Measurements from ENCODE around the gene POR.
A peak's percentile ranks its signal among the peaks of the same experiment; 100 is the strongest.

POR gene

GRCh38 chr7:76008156-76008687, 93.3 kb downstream of the POR start:
- TF ChIP-seq, protein P1, sequence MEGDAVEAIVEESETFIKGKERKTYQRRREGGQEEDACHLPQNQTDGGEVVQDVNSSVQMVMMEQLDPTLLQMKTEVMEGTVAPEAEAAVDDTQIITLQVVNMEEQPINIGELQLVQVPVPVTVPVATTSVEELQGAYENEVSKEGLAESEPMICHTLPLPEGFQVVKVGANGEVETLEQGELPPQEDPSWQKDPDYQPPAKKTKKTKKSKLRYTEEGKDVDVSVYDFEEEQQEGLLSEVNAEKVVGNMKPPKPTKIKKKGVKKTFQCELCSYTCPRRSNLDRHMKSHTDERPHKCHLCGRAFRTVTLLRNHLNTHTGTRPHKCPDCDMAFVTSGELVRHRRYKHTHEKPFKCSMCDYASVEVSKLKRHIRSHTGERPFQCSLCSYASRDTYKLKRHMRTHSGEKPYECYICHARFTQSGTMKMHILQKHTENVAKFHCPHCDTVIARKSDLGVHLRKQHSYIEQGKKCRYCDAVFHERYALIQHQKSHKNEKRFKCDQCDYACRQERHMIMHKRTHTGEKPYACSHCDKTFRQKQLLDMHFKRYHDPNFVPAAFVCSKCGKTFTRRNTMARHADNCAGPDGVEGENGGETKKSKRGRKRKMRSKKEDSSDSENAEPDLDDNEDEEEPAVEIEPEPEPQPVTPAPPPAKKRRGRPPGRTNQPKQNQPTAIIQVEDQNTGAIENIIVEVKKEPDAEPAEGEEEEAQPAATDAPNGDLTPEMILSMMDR (IDR thresholded peaks at IDR 0.05), result no peak

DNA sequence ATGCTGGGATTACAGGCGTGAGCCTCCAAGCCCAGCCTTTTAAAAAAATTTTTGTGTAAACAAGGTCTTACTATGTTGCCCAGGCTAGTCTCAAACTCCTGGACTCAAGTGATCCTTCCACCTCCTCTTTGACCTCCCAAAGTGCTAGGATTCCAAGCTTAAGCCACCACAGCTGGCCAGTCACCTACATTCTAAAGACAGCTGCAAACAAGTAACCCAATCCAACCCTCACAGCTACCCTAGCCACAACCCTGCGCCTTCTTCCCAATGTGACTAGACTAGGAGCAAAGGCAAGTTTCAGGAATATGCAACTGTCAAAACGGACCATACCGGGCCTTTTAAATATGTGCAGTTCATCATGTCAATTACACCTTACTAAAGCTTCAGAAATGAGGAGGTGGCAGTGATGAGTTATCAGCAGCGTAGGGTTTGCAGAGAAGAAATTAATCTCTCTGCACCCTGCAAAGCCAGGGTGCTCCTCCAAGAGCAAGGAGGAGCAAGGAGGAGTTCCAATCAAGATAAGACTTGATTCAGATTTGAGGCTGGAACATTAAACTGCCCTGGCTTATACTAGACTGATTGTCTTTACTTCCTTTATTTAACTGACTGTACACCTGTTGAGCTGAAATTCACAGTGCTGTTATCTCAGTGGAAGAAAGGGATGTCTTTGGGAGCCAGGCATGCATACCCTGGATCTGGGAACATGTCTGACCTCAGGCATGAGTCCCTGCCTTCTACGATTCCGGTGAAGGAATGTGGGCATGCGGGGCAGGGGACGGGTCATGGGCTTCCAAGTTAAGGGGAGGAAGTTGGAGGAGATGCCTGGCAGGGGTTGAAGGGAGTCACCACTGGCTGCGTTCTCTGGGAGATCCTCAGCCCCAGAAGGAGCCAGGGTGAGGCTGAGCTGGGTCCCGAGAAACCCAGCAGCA, 95.0 kb downstream of the POR start:
- TF ChIP-seq, protein P1 (IDR thresholded peaks at IDR 0.05), result no peak

- TF ChIP-seq, protein P1 (IDR thresholded peaks at IDR 0.05), result no peak
These were observed 96.5 kb downstream of the POR start for GRCh38 chr7:76011442-76011861.

DNA sequence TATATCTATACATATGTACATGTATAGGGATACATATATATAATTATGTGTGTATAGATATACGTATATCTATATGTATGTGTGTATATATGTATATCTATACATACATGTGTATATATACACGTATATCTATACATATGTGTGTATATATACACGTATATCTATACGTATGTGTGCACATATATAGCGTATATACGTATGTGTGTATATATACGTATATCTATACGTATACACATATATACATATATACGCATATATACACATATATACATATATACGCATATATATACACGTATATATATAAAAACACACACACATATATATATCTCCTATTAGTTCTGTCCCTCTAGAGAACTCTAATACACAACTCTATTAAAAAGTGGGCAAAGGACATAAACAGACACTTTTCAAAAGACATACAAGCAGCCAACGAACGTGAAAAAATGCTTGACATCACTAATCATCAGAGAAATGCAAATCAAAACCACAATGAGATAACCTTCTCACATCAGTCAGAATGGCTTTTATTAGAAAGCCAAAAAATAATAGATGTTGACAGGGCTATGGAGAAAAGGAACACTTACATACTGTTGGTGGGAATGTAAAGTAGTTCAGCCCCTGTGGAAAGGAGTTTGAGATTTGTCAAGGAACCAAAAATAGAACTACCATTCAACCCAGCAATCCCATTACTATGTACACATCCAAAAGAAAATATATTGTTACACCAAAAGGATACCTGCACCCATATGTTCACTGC, 101.4 kb downstream of the POR start:
- TF ChIP-seq, protein P1 (IDR thresholded peaks at IDR 0.05), result no peak

DNA sequence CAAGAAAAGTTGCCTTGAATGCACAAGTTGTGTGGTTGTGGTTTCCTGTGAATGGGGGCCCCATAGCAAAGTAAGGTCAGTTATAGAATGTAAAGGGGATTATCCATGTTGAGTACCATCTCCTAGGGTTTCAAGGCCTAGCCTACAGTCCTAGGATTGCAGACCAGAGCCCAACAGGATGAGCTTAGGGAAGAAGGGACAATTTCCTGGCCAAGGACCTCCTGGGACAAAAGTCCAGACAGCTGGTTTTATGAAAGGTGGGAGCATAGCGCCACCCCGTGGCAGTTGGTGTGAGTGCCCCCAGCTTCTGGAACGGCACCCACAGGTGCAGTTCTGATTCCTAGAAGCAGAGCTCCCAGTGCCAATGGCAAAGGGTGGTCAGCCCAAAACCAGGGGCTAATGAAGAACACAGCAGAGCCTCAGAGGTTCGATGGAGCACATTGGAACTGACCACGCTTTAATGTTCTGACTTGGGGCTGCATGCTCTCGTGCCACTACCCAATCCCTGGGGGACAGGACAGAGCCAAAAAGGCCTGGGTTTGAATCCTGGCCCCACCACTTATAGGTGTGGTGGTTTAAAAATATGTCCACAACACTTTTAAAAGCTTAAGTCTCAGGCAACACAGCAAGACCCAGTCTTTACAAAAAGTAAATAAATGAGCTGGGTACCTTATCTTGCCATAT, 105.2 kb downstream of the POR start:
- TF ChIP-seq, protein P1 (IDR thresholded peaks at IDR 0.05), result peak; percentile 79

GRCh38 chr7:76022026-76022780, 107.2 kb downstream of the POR start:
- TF ChIP-seq, protein P1 (IDR thresholded peaks at IDR 0.05), result no peak

Data from LNCAP (cell line).